Measurements from ENCODE around the gene SUMO3. TPM values are rescaled to one million over a fixed set of nuclear protein-coding genes. Genes with fewer than 3 reads are reported as not detected.

SUMO3 gene
- total RNA-seq, 1 experiment from 2014 or later: 81.7 TPM

- ChIA-PET CTCF (no interaction called here), POLR2A (no interaction called here)
- ATAC-seq (no peak), DNase-seq (ENCODE audit: low spot score) (no peak)
- Mint-ChIP-seq H3K36me3 (peaks cover 18% of the 10 kb centered on the region), H3K27me3 (ENCODE audit: low read depth) (no peaks in the 10 kb centered on the region), H3K4me3 (no peak overlapping the region), H3K9me3 (no peaks in the 10 kb centered on the region), H3K27ac (peak overlapping the region; percentile 41; the same call in 1 of the 2 replicates), H3K4me1 (peaks cover 10% of the 10 kb centered on the region)
- no peak for TF ChIP-seq FOXK1 (CRISPR knock-in tag; IDR thresholded peaks at IDR 0.05)
- TF ChIP-seq, protein P1, sequence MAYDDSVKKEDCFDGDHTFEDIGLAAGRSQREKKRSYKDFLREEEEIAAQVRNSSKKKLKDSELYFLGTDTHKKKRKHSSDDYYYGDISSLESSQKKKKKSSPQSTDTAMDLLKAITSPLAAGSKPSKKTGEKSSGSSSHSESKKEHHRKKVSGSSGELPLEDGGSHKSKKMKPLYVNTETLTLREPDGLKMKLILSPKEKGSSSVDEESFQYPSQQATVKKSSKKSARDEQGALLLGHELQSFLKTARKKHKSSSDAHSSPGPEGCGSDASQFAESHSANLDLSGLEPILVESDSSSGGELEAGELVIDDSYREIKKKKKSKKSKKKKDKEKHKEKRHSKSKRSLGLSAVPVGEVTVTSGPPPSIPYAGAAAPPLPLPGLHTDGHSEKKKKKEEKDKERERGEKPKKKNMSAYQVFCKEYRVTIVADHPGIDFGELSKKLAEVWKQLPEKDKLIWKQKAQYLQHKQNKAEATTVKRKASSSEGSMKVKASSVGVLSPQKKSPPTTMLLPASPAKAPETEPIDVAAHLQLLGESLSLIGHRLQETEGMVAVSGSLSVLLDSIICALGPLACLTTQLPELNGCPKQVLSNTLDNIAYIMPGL (CRISPR knock-in tag; IDR thresholded peaks at IDR 0.05): no peak
- TF ChIP-seq RORB (CRISPR knock-in tag; IDR thresholded peaks at IDR 0.05): no peak
- no peak for TF ChIP-seq CREB1 (CRISPR knock-in tag; IDR thresholded peaks at IDR 0.05)
- TF ChIP-seq, protein P2, sequence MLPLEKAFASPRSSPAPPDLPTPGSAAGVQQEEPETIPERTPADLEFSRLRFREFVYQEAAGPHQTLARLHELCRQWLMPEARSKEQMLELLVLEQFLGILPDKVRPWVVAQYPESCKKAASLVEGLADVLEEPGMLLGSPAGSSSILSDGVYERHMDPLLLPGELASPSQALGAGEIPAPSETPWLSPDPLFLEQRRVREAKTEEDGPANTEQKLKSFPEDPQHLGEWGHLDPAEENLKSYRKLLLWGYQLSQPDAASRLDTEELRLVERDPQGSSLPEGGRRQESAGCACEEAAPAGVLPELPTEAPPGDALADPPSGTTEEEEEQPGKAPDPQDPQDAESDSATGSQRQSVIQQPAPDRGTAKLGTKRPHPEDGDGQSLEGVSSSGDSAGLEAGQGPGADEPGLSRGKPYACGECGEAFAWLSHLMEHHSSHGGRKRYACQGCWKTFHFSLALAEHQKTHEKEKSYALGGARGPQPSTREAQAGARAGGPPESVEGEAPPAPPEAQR (CRISPR knock-in tag; IDR thresholded peaks at IDR 0.05): no peak
These were observed 4.7 kb downstream of the SUMO3 start for GRCh38 chr21:44813149-44813548.

DNA sequence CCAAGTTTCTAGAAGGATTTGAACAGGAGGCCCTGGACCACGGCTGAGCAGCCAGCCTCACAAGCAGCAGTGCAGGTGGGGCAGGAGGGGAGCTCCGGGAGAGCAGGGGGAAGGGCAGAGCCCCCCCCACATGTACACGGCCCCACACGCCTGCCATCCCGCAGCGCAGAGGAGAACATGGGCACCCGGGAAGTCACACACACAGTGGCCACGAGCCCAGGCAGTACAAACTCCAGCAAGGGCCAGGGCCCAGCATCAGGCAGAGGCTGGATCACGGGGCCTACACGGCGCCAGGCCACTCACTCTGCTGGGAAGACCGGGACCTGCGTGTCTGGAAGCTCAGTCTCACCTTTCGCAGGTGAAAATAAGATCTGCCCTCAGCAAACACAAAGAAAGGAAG, 5.2 kb downstream of the SUMO3 start:
- ChIA-PET POLR2A (no interaction called here), CTCF (no interaction called here)
- H3K27ac Mint-ChIP-seq: no peak overlapping the region
- H3K36me3 Mint-ChIP-seq: peaks cover 18% of the 10 kb centered on the region
- H3K9me3 Mint-ChIP-seq: no peaks in the 10 kb centered on the region
- DNase-seq (ENCODE audit: low spot score) (no peak), ATAC-seq (no peak)
- no peak overlapping the region for H3K4me3 Mint-ChIP-seq
- peaks cover 10% of the 10 kb centered on the region for H3K4me1 Mint-ChIP-seq
- H3K27me3 Mint-ChIP-seq (ENCODE audit: low read depth): no peaks in the 10 kb centered on the region
- TF ChIP-seq SOX15 (CRISPR knock-in tag; IDR thresholded peaks at IDR 0.05) (no peak), SP1 (CRISPR knock-in tag; conservative IDR thresholded peaks at IDR 0.05) (no peak), TCF7 (CRISPR knock-in tag; IDR thresholded peaks at IDR 0.05; ENCODE audit: low read depth) (no peak), NFATC4 (CRISPR knock-in tag; IDR thresholded peaks at IDR 0.05) (no peak), ZNF317 (CRISPR knock-in tag; IDR thresholded peaks at IDR 0.05; ENCODE audit: borderline replicate concordance, low read depth) (no peak), ZNF219 (CRISPR knock-in tag; IDR thresholded peaks at IDR 0.05; ENCODE audit: borderline replicate concordance) (no peak), TEAD4 (CRISPR knock-in tag; IDR thresholded peaks at IDR 0.05) (no peak), MXD4 (CRISPR knock-in tag; IDR thresholded peaks at IDR 0.05; ENCODE audit: borderline replicate concordance) (no peak), PRRX2 (CRISPR knock-in tag; IDR thresholded peaks at IDR 0.05) (no peak), ZNF512 (CRISPR knock-in tag; IDR thresholded peaks at IDR 0.05; ENCODE audit: borderline replicate concordance) (no peak), ZNF138 (CRISPR knock-in tag; conservative IDR thresholded peaks at IDR 0.05) (no peak), GABPB1 (CRISPR knock-in tag; IDR thresholded peaks at IDR 0.05) (no peak), TEAD1 (CRISPR knock-in tag; IDR thresholded peaks at IDR 0.05) (no peak)
- TF ChIP-seq, protein P1 (CRISPR knock-in tag; IDR thresholded peaks at IDR 0.05): no peak

- ATAC-seq (no peak), DNase-seq (ENCODE audit: low spot score) (no peak)
- Mint-ChIP-seq H3K27ac (no peak overlapping the region), H3K9me3 (no peaks in the 10 kb centered on the region), H3K4me1 (peaks cover 4% of the 10 kb centered on the region), H3K27me3 (ENCODE audit: low read depth) (no peaks in the 10 kb centered on the region), H3K36me3 (peaks cover 30% of the 10 kb centered on the region), H3K4me3 (no peak overlapping the region)
- CTCF ChIA-PET: interaction anchor here (2.1 kb wide), 1 partner anchor 10 kb away, joined by 5 read pairs; no protein-coding TSS in a partner anchor
- POLR2A ChIA-PET: no interaction called here
- TF ChIP-seq ZNF416 (CRISPR knock-in tag; IDR thresholded peaks at IDR 0.05): no peak
These were observed 7.1 kb downstream of the SUMO3 start for GRCh38 chr21:44810779-44811178.
